GM10248 (cell line): ENCODE measurements around the gene PPP2R2C.

Experiments
- CTCF ChIA-PET: fragments of 300-600 bp; sonication (Branson Sonifier 250); formaldehyde crosslinking; extraction: SDS; loops from one replicate; lab custom pipeline; 2021; ENCODE audit warnings: antibody characterized with exemption; lab: Yijun Ruan, JAX
- POLR2A ChIA-PET: fragments of 350-650 bp; sonication (Branson Sonifier 250); formaldehyde crosslinking; extraction: SDS; loops from one replicate; lab custom pipeline; 2020; ENCODE audit warnings: antibody characterized with exemption; lab: Yijun Ruan, JAX
- DNase-seq: peaks from one replicate; pipeline ENCODE4 v3.0.0; 2012; ENCODE audit errors: extremely low spot score
- CTCF ChIP-seq: IDR thresholded peaks from 2 replicates; pipeline ENCODE4 v1.5.1; 2012; ENCODE audit warnings: mild to moderate bottlenecking, low read depth; ENCODE audit errors: extremely low read depth, missing control alignments, control extremely low read depth

Gene PPP2R2C

DNA sequence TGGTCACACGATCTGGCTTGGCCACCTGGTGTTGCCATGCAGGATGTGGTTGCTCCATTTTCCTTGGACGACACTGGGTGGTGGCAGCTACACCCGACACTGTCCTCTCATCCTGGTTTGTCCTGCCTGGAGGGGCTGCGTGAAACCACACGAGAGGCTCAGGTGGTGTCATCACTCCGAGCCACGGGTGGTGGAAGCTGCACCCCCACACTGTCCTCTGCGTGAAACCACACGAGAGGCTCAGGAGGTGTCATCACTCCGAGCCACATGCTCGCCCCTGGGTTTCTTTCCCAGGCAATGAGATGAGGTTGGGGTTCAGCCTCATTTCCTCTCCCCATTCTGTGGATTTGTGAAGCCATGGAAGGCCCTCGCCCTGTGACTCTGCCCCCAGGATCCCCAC is 168.5 kb downstream of the PPP2R2C start:
- CTCF ChIA-PET = no interaction called here
- DNase-seq = no peak
- POLR2A ChIA-PET = no interaction called here
- TF ChIP-seq CTCF = no peak

- DNase-seq = no peak
- POLR2A ChIA-PET = no interaction called here
- CTCF ChIA-PET = interaction anchor here (2.4 kb wide), 1 partner anchor 52 kb away, joined by 9 read pairs; no protein-coding TSS in a partner anchor
- TF ChIP-seq CTCF = no peak
Observed at GRCh38 chr4:6302869-6303268, 169.5 kb downstream of the PPP2R2C start.

DNA sequence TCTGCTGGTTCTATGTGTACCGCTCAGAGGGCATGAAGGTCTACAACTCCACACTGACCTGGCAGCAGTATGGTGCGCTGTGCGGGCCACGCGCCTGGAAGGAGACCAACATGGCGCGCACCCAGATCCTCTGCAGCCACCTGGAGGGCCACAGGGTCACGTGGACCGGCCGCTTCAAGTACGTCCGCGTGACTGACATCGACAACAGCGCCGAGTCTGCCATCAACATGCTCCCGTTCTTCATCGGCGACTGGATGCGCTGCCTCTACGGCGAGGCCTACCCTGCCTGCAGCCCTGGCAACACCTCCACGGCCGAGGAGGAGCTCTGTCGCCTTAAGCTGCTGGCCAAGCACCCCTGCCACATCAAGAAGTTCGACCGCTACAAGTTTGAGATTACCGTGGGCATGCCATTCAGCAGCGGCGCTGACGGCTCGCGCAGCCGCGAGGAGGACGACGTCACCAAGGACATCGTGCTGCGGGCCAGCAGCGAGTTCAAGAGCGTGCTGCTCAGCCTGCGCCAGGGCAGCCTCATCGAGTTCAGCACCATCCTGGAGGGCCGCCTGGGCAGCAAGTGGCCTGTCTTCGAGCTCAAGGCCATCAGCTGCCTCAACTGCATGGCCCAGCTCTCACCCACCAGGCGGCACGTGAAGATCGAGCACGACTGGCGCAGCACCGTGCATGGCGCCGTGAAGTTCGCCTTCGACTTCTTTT is 170.5 kb downstream of the PPP2R2C start:
- TF ChIP-seq CTCF = no peak
- no peak for DNase-seq
- ChIA-PET CTCF (interaction anchor here (1.6 to 2.4 kb wide), 2 partner anchors 51 to 304 kb away, joined by 4 to 9 read pairs; no protein-coding TSS in a partner anchor), POLR2A (no interaction called here)

GRCh38 chr4:6301051-6301731 is 171.2 kb downstream of the PPP2R2C start:
- ChIA-PET CTCF (interaction anchor here (1.6 to 2.4 kb wide), 2 partner anchors 51 to 303 kb away, joined by 4 to 9 read pairs; no protein-coding TSS in a partner anchor), POLR2A (no interaction called here)
- no peak for TF ChIP-seq CTCF
- DNase-seq = no peak

DNA sequence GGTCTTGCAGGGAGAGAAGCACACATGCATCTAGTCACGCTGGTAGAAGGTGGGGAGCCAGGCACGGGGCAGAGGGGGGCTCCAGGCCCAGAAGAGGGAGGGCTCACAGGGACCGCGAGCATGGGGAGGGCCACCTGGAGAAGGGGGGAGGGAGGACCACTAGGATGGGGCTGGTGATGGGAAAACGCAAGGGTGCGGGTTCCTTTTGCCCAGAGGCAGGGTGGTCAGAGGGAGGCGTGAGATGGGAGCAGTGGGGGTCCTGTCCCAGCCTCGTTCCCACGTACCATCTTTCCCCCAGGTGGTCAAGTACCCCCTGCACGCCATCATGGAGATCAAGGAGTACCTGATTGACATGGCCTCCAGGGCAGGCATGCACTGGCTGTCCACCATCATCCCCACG is 172.1 kb downstream of the PPP2R2C start:
- DNase-seq = no peak
- POLR2A ChIA-PET = no interaction called here
- TF ChIP-seq CTCF = no peak
- CTCF ChIA-PET = no interaction called here

DNA sequence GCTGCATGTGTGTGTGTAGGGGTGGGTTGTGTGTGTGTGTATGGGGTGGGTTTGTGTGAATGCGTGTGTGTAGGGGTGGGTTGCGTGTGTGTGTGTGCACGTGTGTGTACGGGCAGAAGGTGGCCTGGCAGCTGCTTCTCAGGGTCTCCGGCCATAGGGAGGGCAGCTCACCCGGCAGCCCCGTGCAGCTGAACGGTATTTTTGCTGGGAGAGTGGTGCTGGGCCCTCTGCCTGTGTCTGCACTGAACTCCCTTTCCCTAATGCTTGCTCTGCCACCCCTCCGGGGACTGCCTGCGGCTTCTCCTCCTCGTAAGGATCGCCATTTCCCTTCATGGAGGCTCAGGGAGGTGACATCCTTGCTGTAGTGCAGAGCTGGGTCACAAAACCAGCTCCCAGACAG is 172.5 kb downstream of the PPP2R2C start:
- TF ChIP-seq CTCF = no peak
- ChIA-PET POLR2A (no interaction called here), CTCF (no interaction called here)
- no peak for DNase-seq
